D341Med (cell line): ENCODE results near the gene PEX14.
"Not testable (repeated sequence)": the region's sequence is repeated elsewhere in the genome, so short reads cannot be mapped to it uniquely, and the experiment has no call there.

Experiments
- DNase-seq: peaks from one replicate; pipeline ENCODE4 v3.0.0; 2012; ENCODE audit warnings: low spot score

Gene PEX14

DNA sequence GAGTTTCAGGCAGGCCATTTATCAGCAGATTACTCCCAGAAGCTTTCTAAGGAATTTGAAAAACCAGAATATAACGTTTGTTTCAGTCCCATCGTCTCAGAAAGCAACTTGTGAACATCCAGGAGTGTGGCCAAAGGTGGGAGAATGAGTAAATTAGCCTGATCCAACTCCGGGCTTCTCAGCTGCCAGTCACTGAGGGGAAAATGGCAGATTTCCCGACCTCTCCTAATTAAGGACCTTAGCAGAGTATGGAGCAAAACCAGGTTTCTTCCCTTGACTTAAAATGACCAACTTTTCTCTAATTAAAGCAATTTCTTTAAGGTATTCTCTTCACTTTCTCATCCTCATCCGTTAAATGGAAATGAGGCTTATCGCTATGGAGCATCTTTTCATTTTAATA is 23.9 kb upstream of the PEX14 start:
- DNase-seq = no peak

DNA sequence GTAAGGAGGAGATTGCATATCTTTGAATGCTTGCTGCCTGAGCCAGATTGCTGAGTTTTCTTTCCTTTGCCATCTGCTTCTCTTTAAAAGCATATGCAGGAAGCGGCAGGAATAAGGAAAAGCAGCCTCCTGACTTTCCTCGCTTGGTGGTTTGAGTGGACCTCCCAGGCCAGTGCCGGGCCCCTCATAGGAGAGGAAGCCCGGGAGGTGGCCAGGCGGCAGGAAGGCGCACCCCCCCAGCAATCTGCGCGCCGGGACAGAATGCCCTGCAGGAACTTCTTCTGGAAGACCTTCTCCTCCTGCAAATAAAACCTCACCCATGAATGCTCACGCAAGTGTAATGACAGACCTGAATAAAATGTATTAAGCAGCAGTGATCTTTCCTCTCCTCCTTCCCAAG is 23.5 kb upstream of the PEX14 start:
- DNase-seq = no peak

GRCh38 chr1:10456048-10456447 is 18.7 kb upstream of the PEX14 start:
- DNase-seq = no peak

DNA sequence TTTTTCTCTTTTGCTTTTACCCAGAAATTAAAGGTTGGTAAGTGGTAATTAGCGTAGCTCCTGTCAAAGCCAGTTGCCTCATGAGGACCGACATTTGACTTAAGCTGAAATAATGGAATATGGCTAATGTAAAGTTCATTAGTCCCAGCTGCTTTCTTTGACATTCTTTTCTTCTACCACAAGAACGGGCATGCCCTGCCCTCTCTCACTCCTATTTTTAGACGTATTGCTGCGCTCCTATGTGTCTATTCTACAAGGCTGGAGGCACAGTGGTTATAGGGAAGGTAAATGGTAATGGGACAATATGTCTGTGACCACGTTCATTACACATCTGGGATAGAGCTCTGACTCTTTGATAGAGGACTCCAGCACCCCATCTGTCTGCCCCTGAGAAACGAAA is 18.1 kb upstream of the PEX14 start:
- DNase-seq = no peak

DNA sequence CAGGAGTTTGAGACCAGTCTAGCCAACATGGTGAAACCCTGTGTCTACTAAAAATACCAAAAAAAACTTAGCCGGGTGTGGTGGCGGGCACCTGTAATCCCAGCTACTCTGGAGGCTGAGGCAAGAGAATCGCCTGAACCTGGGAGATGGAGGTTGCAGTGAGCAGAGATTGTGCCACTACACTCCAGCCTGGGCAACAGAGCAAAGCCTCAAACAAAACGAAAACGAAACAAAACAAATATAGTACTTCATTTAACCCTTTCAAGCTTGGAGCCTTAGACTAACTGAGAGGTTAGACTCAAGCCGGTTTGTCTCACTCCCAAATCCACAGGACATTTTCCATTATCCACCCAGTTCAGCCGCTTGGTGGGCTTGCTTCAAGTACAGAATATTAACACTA is 17.3 kb upstream of the PEX14 start:
- not testable (repeated sequence) for DNase-seq

DNA sequence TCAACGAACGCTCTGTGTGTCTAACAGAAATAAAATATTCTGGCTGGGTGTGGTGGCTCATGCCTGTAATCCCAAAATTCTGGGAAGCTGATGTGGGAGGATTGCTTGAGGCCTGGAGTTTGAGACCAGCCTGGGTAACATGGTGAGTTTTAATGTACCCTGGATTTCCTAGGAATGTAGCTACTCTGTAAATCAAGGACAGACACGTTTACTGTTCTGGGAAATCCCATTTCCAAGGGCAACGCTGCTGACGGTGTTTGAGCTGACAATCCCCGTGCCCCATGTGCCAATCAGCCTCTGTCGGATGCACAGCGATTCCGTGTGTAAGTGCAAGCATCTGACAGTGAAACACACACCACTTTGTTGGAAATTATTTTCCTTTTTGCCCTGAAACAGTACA is 16.9 kb upstream of the PEX14 start:
- DNase-seq = no peak

DNA sequence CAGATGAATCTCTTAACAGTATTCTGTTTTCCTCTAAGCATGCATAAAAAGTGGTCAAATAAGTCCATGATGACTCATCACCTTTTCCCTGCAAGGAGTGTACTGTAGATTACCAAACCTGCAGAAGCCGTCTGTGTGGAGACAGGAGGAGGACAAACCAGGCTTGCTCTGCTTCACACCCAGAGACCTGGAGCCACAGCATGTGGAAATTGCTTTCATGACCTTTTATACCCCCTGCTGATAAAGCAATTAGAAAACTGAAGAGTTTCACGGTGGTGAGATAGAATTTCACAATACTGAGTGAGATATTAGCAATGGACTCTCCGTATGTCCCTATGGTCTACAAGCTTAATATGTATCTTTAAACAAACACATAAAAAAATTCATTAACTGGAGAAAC is 15.6 kb upstream of the PEX14 start:
- DNase-seq = no peak

GRCh38 chr1:10467078-10467477 is 7.7 kb upstream of the PEX14 start:
- DNase-seq = no peak

DNA sequence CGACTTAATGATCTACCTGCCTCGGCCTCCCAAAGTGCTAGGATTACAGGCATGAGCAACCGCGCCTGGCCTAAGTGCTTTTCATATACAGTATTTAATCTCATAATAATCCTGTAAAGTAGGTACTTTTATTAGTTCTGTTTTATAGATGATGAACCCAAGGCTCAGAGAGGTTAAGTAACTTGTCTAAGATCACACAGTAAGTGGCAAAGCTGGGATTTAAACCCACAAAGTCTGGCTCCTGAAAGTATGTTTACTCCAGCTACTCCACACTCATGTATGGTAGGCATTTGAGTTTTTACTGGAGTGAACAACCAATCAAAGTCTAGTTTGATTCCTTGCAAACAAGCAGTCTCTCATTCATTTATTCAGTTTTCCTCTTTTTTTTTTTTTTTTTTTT is 4.7 kb upstream of the PEX14 start:
- no peak for DNase-seq

- no peak for DNase-seq
Observed at GRCh38 chr1:10471411-10472219, 3.1 kb upstream of the PEX14 start.

DNA sequence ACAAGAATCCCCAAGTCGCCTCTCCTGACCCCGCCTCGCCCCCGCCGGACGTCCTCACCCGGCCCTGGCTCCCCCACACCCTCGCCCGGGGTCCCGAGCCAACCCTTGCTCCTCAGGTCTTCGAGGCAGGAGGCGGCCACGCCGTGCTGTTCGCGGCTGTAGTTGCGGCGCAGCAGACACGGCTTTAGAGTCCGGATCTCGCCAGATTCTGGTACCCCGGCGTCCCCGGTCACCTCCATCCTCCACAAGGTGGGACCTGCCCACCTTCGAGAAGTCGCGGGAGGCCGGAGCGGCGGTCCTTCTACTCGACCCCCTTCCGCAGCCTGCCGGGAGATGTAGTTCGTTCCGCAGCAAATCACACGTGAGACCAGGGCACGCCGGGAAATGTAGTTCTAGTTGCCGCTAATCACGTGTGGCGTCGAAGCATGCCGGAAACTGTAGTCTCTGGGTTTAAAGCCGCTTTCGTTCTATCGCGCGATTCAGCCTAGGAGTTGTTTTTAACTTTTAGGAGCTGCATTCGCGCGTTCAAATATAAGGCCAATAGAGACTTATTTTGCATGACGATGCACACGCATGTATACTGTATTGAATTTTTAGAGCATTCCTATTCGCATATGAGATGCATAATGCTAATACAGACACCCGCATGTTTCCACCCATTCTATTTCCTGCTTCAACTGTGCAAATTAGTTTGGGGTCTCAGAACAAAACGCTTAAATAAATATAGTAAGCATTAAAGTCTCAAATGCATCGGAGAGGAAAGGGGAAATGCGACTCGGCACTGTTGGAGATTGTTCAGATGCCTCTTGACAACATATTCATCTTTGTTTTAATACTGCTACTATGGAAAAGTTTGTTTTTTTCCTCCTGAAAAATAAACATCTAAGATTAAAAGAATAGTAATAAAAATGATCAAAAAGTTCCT is 2.3 kb upstream of the PEX14 start, which contains the start of gene DFFA:
Gene DFFA (minus strand): TSS at position 310 of the 925 bp plus-strand sequence. CDS start 71 bp downstream, at position 239.
- peak; percentile 92 for DNase-seq

GRCh38 chr1:10473145-10473765 is 1.5 kb upstream of the PEX14 start:
- no peak for DNase-seq

- DNase-seq = not testable (repeated sequence)
Observed at GRCh38 chr1:10474309-10474612, 489 bp upstream of the PEX14 start.

DNA sequence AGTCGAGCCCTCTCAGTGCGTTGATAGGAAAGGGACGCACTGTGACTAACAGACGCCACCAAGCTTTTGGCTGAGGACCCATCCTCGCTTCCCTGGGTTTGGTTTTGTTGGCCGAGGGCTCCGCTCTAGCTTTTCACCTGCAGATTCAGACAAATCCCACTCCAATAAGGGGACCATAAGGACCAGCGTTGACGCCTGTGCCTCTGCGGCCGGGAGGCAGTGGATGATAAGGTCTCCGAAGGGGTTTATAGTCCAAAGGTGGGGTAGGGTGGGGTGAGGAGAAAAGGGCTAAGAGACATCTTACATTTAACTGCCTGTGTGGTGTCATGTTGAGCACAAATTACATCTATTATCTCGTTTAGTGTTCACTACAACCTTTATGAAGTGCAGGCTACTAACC is 760 bp downstream of the PEX14 start:
- no peak for DNase-seq

DNA sequence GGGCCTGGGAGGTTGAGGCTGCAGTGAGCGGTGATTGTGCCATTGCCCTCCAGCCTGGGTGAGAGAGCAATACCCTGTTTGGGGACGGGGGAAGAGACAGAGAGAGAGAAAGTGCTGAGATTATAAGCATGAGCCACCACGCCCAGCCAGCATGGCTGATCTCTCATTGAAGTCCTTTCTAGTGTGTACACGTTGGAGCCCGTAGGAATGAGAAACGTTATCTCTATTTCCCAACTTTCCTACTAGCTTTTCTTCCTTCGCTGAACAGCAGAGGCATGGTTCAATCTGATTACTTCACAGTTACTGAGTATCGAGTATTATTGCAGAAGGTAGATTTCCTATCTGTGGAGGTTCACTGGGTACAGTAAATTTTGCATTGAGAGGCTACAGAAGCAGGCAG is 4.5 kb downstream of the PEX14 start:
- no peak for DNase-seq

DNA sequence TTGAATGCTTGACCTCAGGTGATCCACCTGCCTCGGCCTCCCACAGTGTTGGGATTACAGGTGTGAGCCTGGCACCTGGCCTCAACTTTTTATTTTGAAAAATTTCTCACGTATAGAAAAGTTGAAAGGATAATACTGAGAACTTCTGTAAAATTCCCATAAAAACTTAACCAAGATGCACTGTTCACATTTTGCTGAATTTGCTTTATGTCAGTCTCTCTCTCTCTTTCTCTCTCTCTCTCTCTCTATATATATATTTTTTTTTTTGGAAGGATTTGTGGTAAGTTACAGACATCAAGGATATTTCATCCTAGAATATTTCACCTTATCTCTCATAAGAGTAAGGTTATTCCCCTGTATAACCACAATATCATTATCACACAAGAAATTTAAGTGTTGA is 5.9 kb downstream of the PEX14 start:
- DNase-seq = no peak

DNA sequence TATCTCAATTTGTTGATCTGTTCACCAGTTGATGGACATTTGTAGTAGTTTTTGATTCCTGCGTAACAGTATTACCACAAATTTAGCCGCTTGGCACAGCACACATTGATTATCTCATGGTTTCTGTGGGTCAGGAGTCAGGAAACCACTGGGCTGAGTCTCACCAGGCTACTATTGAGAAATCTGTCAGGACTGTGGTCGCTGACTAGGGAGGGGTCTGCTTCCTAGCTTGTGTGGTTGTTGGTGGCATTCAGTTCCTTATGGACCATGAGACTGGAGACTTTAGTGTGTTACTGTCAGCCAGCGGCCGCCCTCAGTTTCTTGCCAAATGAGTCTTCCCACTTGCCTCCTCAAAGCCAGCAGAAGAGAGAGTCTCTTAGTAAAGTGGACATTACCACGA is 9.8 kb downstream of the PEX14 start:
- DNase-seq = no peak

- DNase-seq = no peak
Observed at GRCh38 chr1:10489291-10490055, 14.7 kb downstream of the PEX14 start.

DNA sequence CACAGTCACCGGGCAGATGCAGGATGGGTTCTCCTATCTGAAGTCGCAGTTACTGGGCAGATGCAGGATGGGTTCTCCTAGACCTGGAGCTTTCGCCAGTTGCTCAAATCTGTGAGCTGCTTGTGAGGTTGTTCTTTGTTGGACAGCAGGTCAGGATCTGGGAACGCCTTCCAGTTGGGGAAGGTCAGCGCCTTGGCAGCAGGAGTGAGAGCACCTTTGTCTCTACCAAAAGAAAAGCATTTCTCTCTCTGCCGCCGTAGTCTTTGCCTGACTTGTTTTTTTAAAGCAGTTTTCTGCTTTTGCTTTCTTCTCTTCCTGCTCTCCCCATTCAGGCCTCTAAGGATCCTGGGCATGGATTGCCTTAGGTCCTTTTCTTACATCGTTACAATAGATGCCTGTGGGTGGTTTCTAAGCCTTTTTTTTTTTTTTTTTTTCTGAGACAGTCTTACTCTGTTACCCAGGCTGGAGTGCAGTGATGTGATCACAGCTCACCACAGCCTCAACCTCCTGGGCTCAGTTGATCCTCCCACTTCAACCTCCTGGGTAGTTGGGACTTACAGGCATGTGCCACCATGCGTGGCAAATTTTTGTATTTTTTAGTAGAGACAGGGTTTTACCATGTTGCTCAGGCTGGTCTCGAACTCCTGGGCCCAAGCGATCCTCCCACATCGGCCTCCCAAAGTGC is 15.7 kb downstream of the PEX14 start:
- no peak for DNase-seq

- no peak for DNase-seq
Observed at GRCh38 chr1:10494418-10494753, 19.6 kb downstream of the PEX14 start.

GRCh38 chr1:10494754-10495474 is 20.2 kb downstream of the PEX14 start:
- DNase-seq = peak; percentile 84
